ENCODE data around the gene KCNIP3.
"Not testable (repeated sequence)": the region's sequence is repeated elsewhere in the genome, so short reads cannot be mapped to it uniquely, and the experiment has no call there.

KCNIP3 gene

DNA sequence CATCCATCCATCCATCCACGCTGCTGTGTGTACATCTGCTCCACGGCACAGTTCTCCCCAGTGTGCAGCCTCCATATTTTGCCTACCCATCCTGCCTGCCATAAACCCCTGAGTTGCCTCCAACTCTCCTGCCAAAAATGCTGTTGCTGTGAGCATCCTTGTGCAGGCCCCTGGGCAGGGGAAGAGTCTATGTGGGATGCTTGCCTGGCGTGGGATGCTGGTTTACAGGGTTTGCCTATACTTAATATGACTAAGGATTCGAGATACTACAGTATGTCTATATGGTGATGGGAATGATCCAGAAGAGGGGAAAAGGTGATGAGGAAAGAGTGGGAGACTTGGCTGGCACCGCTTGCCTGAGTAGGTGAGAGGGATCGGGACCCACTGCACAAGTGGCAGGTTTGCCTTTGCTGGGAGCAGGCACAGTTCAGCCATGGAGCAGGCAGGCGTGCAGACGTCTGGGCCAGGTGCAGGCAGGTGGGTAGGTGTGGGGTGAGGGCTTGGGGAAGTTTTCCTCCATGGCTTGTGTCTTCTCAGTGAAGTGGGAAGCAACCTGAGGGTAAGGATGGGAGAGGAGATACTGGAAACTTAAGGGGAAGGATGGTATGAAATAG, 75.2 kb downstream of the KCNIP3 start:
- no peak for DNase-seq

DNA sequence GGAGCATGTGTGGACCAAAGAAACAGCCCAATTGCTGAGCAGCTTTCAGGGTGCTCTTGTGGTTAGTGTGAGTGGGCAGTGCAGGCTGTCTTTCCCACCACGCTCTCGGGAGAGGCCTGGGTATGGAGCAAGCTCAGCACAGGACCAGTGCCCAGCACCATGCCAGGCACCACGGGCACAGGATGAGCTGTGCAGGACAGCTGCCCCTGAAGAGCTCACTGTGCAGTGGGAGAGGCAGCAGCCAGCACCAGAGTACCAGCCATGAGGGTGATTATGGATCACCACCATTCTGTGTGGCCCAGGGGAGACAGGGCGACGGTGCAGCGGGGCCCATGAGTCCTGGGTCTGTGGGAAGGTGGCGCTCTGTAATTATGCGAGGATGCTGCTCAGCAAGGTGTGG, 75.7 kb downstream of the KCNIP3 start:
- no peak for DNase-seq

DNA sequence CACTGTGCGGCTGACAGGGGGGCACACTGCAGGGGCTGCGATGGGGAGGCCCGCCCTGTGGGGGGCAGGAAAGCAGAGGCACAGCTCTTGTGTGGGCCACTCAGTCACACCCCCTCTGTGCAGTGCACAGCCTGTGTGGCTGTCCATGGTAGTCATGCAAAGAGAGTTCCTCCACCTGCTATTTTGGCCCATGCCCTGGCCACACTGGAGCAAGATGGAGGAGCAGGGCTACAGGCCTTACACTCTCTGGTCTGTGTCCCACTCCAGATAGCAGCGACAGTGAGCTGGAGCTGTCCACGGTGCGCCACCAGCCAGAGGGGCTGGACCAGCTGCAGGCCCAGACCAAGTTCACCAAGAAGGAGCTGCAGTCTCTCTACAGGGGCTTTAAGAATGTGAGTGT, 76.9 kb downstream of the KCNIP3 start:
- DNase-seq: no peak

DNA sequence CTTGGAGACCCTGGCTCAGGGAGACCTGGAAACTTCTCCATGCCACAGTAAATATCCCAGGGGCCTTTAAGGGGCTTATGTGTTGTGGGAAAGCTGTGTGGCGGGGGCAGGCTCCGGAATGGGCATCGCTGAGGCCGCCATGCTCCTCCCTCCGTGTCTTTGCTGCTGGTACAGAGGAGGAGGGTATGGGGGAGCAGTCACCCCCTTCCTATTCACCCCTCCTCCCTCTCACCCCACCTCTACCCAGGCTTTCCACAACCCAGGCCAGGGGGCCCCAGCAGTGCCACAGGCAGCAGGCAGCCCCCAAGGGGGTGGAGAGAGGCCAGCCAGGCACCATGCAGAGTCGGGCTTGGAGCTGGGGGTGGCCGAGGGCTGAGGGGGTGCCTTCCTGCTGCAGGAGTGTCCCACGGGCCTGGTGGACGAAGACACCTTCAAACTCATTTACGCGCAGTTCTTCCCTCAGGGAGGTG, 77.3 kb downstream of the KCNIP3 start:
- DNase-seq: no peak

DNA sequence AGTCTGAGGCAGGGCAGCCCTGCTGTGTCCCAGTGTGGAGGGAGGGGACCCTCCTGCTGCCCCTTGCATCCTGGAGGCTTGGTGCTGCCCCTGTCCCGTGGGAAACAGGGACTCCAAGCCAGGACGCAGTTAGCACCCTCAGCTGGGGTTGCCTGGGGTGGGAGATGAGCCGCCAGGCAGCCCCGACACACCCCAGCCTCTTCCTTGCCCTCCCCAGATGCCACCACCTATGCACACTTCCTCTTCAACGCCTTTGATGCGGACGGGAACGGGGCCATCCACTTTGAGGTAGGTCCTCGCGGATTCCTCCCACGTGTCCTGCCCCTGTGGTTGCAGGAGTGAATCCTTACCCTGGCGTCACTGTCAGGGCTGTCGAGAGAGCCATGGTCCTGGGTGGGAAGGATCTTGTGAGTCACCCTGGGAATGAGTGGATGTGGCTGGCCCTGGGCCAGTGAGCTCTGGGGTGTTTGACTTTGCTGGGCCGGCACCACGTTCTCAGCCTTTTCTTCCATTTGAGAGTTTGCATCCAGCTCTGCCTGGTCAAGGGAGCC, 77.8 kb downstream of the KCNIP3 start:
- no peak for DNase-seq

DNA sequence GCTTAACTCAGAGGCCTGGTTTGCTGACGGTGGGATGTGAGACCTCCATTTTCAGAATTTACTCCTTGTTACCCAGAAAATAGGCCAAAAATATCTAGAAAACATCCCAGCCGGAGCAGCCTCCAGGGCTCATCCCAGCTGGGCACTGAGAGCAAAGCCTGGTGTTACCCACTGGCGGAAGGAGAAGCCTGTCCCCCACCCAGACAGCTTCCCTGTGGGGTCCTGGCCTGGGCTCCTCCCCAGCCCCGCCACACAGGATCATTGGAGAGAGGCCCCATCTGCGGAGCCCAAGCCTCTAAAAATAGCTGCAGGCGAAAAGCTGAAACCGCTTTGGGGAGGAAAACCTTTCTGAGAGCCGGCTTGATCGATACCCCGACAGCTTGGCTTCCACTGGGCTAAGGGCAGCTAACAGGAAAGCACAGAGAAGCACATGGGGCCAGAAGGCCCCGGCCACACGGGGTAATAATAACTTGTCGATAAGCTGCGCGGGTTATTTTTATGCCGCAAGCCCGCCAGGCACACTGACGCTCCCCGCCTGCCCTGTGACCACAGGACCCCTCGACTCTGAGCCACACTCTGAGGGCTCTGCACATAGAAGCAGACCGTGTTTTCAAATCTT, 78.5 kb downstream of the KCNIP3 start:
- no peak for DNase-seq

DNA sequence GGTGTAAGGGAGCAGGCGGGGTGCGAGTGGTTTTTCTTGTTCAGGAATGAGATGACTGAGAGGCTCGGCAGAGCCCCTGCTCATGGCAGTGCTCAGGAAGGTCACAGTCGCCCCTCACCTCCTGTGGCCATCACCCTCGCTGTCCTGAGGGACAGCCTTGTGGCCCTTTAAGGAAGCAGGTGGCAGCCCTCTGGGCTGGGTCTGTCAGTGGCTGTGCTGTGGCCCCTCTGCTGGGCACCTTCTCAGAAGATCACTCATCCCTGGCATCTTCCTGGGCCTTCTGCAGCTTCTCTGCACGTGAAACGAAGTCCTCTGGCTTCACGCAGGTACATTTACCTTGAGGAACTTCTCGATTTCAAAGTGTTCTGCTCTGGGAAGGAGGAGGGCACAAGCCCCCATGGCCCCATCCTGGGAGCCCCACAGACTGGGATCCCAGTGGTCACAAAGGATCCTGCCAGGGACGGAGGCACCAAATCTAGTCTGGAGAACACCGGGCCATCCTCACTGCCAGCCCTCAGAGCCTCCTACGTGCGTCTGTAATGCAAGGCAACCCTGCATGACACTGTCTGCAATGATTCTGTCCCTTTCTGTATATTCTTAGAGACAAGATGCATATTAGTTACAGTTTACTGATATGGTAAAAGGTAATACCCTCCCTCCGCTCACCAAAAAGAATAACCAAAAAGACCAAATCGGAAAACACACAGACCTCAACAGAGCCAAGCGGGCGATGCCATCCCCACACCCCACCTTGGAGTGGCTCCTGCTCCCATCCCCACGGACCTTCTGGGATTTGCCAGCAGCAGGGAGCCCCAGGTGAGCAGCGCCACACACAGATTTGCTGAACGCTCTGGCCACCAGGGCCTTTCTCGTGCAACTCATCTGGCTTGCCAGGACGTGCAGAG, 79.4 kb downstream of the KCNIP3 start:
- DNase-seq: no peak

DNA sequence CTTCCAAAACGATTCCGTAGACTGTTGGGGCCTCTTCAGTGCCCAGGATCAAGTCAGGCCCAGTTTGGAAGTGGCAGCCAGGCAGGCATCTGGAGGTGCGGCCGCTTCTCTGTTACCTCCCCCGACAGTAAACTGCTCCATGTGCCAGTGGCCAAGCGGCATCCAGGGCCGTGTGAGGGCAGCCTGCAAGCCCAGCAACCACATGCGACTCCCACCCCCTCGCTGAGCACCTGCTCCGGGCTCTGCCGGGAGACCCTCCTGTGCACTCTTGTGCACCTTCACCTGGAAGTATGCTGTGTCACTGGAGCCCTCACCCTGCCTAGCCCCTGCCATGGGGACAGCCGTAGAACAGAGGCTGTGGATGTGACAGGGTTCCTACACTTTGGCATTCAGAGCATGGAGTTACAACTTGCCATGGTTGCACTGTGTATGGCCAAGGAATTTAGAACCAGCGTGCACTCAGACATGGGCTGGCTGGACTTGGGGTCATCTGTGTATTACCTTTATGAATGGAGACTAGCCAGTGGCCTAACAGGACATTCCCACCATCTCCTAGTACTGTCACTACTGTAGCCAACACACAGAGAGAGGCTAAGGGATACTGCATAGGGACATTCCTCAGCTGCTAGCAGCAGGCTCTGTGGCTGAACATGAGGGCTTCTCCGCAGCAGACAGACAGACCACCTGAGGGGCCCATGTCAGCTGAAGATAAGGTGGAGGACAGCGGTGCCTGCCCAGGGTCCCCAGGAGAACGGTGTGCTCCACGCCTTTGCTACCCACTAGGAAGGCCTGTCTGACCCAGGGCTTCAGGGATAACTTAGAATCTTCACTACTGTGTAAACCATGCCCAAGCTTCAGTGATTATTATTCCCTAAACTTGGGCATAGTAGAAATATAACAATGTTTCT, 80.3 kb downstream of the KCNIP3 start:
- DNase-seq: no peak

DNA sequence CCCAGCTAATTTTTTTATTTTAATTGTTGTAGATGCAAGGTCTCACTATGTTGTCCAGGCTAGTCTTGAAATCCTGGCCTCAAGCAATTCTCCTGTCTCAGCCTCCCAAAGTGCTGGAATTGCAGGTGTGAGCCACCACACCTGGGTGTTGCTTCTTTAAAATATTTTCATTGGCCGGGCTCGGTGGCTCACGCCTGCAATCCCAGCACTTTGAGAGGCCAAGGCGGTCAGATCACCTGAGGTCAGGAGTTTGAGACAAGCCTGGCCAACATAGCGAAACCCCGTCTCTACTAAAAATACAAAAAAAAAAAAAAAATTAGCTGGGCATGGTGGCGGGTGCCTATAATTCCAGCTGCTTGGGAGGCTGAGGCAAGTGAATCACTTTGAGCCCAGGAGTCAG, 81.1 kb downstream of the KCNIP3 start:
- DNase-seq: not testable (repeated sequence)

DNA sequence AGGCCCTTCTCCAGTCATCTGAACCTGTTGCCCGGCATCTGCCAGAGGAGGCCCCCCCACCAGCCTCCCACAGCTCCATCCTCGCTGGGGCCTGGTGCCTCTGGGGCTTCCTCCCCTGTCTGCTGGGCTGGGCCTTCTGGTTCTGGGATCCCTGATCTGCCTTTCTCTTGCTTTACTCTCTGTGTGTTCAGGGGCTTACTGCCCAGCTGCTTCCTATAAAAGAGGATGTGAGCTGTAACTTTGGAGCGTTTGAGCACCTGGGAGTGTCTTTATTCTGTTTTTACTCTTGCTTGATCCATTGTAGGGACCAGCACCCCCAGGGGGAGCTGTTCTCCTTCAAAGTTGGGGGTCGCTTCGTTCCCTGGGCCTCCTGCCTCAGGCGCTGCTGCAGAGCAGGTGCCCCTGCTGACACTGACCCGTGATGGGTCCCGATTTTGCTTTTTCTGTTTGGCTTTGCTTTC, 82.3 kb downstream of the KCNIP3 start:
- no peak for DNase-seq

DNA sequence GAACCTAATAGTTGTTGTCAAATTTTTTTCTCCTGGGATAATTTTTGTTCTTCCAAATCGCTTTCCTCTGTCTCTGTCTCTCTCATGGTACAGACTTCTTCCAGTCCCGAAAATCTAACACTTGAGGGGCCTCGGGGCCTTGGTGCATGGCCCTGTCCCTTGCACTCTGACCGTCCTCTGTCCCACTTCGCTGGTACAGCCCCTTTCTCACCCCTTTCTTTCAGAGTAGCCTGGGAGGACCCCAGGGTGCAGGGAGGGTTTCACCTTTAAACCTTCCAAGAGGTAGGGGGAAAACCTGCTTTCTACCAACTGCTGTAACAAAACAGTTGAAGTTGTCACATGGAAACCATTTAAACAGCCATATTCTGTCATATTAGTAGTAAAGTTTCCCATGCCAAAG, 83.1 kb downstream of the KCNIP3 start:
- DNase-seq: no peak

DNA sequence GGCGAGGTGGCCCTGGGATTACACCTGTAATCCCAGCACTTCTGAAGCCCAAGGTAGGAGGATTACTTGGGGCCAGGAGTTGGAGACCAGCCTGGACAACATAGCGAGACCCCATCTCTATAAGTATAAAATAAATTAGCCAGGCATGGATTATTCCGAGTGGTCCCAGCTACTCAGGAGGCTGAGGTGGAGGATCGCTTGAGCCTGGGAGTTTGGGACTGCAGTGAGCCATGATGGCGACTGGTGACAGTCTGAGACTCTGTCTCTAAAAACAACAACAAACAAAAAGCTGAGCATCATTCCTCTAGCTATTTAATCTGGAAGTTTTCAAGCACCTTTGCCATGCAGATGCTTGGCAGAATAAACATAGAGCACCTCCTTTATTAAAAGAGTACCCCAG, 83.6 kb downstream of the KCNIP3 start:
- DNase-seq: no peak

DNA sequence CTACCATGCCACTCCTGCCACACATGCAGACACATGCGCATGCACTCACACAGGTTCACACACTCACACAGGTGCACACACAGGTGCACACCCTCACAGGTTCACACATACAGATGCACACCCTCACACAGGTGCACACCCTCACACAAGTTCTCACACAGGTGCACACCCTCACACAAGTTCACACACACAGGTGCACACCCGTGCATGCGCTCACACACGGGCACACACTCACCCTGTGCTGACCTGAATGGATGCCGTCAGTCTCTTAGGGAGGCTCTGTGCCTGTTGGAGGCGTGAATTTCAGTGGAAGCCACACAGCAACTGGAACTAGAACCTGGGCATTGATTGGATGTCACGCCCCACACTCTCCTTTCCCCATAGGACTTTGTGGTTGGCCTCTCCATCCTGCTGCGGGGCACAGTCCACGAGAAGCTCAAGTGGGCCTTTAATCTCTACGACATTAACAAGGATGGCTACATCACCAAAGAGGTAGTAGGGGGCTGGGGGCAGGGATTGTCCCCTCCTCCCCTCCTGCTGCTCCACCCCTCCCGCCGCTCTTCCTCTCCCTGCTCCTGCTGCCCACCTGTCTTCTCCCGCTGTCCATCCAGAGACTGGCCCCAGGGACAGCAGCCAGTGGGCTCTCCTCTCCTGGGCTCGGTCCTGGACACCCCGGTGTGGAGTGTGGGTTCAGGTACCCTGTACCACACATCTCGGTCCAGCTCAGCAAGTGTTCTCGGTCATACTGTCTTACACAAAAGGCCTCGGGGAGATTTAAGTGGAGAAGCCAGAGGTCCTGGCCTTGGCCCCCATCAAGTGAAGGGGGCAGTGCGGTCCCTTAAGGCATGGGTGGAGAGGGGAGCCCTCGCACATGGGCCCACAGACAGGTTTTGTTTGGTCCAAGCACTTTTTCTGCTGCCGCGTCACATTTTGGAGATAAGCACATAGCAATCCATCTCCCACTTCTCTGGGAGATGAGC, 84.4 kb downstream of the KCNIP3 start:
- no peak for DNase-seq

DNA sequence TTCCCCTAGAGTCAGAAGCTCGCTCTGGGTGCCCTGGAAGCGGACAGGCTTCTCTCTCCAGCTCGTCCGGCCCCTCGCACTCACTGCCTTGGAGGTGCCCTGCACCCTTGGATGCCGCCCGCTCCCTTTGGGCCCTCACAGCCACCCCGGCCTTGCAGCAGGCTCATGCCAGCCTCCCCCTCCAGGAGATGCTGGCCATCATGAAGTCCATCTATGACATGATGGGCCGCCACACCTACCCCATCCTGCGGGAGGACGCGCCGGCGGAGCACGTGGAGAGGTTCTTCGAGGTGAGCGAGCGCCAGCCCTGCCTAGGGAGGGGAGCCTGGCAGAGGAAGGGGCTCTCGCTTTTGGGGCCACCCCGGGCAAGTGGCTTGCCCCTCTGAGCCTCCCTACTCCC, 85.0 kb downstream of the KCNIP3 start:
- DNase-seq: no peak

DNA sequence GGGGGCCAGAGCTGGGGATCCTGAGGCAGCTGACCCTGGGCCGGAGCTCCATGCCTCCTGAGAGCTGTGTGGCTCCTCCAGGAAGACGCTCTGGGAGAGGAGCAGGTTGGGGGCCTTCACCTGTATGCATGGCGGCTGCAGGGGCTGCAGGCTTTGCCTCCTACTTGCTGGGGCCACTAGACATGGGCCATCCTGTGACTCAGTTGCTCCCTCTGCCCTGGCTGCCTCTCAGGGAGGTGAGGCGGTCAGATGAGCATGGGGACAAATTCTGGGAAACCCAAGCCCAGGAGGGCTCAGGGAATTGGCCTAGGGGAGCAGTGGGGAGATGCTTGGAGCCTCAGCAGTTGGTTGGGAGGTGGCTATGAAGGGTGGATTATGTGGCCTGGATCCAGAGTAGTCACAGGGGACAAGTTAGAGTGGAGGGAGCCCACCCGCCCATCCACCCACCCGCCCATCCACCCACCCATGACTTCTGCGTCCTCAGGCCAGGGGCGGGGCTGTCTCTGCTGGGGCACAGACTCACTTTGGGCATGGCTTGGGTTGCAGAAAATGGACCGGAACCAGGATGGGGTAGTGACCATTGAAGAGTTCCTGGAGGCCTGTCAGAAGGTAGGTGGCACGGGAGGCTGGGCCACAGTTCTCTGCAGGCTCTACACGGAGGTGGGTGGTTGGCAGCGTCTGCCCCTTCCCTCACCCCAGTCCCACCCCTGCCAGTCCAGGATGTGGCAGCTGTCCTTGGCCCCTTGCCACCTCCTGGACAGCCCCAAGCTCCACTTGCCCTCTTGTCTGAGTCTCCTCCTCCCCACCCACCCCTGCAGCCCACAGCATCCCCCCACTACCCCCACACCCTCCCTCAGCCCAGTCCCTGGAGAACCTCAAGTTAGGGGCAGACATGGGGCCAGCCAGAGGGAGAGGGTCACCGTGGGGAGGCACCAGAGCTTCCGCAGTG, 85.8 kb downstream of the KCNIP3 start:
- DNase-seq: no peak

DNA sequence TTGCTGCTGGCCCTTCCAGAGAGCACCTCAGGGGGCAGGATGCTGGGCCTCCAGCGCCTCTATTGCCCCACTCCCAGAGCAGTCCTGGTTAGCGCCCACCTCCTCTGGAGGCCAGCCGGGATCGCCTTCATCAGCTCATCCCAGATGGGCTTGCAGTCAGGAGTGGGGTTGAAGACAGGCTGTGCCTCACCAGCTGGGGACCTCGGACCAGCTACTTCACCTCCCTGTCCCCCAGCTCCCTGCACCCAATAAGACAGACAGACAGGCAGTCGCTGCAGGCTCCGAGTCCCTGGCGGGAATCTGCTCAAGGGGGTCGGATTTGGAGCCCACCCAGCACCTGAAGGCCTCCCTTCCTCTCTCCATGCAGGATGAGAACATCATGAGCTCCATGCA, 86.5 kb downstream of the KCNIP3 start:
- no peak for DNase-seq

DNA sequence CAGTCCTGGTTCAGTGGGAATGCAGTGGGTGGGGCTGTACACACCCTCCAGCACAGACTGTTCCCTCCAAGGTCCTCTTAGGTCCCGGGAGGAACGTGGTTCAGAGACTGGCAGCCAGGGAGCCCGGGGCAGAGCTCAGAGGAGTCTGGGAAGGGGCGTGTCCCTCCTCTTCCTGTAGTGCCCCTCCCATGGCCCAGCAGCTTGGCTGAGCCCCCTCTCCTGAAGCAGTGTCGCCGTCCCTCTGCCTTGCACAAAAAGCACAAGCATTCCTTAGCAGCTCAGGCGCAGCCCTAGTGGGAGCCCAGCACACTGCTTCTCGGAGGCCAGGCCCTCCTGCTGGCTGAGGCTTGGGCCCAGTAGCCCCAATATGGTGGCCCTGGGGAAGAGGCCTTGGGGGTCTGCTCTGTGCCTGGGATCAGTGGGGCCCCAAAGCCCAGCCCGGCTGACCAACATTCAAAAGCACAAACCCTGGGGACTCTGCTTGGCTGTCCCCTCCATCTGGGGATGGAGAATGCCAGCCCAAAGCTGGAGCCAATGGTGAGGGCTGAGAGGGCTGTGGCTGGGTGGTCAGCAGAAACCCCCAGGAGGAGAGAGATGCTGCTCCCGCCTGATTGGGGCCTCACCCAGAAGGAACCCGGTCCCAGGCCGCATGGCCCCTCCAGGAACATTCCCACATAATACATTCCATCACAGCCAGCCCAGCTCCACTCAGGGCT, 87.9 kb downstream of the KCNIP3 start:
- no peak for DNase-seq

DNA sequence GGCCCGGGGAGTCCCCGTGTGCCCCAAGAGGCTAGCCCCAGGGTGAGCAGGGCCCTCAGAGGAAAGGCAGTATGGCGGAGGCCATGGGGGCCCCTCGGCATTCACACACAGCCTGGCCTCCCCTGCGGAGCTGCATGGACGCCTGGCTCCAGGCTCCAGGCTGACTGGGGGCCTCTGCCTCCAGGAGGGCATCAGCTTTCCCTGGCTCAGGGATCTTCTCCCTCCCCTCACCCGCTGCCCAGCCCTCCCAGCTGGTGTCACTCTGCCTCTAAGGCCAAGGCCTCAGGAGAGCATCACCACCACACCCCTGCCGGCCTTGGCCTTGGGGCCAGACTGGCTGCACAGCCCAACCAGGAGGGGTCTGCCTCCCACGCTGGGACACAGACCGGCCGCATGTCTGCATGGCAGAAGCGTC, 88.4 kb downstream of the KCNIP3 start:
- no peak for DNase-seq

DNA sequence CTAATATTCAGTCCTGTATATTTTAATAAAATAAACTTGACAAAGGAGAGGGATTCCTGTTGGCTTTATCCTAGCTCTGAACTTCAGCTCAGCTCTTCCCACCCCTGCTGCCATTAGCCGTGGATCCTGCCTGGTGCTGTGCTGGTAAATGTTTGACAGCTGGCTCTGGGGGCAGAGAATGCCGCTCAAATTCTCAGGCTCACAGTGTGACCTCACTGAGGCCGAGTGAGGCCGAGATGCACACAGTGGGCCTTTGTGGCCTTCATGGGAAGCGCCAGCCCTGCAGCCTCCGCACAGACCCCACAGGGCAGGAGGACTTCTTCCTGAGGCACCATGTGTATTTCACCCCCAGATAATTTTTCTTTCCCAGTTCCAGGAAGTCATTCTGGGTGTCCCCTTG, 88.9 kb downstream of the KCNIP3 start:
- DNase-seq: no peak
